T1000 (cell line): ENCODE results near the gene ALG11.
"Not testable (repeated sequence)": the region's sequence is repeated elsewhere in the genome, so short reads cannot be mapped to it uniquely, and the experiment has no call there.

ENCODE experiments used
- DNase-seq: peaks from one replicate; lab custom pipeline; 2025; ENCODE audit warnings: mixed read lengths; lab: John Stamatoyannopoulos, UW

ALG11 gene, protein sequence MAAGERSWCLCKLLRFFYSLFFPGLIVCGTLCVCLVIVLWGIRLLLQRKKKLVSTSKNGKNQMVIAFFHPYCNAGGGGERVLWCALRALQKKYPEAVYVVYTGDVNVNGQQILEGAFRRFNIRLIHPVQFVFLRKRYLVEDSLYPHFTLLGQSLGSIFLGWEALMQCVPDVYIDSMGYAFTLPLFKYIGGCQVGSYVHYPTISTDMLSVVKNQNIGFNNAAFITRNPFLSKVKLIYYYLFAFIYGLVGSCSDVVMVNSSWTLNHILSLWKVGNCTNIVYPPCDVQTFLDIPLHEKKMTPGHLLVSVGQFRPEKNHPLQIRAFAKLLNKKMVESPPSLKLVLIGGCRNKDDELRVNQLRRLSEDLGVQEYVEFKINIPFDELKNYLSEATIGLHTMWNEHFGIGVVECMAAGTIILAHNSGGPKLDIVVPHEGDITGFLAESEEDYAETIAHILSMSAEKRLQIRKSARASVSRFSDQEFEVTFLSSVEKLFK

DNA sequence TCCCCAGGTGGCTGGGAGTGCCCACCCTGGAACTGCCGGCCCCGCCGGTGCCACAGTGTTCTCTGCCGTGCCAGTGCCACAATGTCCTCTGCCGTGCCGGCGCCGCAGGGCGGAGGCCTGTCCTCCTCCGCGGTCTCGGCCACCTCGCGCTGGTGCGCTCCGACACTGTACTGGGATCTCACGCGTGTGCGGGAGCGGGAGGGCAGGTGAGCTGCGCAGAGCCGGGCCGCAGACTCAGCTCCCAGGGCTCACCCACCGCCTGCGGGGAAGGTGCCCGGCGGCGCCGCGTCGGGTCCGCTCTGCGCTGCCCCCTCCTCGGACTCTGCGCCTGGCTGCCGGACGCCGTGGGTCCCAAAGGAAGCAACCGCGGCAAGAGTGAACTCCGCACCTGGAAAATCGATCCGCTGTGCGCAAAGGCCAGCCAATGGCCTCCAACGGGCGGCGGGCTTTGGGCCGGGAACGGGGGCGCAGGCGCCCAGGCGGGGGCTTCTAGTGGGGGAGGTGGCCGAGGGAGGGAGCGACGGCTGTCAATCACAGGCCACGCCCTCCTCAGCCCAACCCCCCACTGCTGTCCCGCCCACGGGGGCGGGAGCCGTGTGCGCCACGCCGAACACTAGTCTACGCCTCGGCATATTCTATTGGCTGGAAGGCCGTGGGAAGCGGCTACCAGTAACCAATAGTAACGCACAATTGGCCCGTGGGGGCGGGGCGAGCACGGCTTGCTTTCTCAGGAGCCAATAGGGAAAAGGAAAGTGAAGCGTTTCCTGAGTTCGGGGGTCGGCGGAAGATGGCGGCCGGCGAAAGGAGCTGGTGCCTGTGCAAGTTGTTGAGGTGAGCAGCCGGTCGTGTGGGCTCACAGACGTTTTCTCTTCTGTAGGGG is at the start of gene ALG11:
ALG11 (plus strand) TSS at position 767 of the 880 bp plus-strand sequence; CDS start at position 788, 21 bp downstream.
- DNase-seq: peak; percentile 85

DNA sequence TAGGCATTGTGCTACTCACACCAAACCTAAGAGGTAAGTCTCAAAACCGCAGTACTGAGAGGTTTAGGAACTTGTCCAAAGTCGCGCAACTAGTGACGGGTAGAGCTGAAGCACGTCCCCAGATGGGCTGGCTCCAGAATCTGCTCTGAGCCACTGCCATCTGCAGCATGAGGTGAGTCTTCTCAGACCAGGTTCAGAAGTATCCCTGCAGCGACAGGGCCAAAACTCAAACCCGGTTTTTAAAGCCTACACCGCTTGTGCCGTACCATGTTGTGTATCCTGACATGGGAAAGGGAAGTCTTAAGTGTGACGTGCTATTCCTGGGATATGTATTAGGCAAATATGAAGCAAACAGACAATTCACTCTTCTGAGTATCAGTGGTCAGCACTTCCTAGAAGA is 46.0 kb upstream of the ALG11 start:
- no peak for DNase-seq

DNA sequence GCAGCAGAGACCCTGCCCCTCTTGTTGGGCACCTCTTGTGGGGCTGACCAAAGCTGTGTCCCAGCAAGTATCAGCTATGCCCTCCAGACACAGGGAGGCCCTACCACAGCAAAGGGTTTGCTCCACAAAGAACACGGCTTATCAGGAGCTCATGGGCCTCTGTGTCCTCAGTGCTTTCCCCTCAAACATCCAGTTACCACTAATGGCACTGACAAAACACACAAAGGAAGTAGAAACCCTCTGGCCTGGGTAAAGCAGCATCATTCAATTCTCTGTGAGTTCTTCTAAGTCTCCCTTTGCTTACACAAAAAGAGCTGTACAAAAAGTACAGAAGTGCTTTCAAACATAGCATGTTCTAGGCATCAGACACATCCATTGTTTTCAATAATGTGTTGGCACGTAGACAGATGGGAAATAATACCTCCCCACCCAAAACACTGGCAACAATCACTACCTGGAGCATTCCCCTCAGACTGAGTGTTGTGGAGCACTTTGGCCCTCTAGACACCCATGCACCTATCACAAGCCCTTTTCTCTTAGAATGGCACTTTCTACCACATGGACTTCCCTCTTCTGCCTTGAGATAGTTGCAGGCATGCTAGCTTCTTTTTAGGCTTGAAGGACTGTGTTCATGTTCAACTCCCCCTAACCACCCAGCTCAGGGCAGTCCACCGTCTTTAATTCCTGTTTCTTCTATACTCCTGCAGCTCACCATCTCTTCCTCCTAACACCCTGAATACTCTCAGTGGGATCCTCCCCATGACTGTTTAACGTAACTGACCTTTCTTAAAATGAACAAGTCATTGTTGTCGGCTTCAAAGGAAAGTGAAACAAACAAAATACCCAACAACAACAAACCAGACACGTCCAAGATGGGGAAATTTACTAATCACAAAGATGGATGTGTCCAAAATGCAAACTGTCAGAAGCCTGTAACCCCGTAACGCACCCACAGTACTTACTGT is 44.4 kb upstream of the ALG11 start:
- DNase-seq: no peak

DNA sequence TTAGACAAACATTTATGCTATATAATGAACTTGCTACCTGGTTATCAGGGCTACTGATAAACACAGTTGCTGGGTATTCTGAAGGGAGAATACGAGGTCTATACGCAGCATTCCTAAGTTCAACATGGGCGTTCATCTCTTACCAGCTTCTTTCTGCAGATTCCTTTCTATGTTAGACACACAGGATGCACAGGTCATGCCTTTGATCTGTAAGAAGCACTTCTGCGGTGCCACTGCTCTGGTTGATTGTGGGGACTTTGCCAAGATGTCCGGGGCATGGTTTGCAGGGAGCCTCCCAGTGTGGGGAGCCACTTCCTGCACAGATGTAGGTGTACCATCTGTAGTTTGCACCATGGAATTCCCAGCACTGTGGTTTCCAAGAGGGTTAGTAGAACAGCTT is 41.8 kb upstream of the ALG11 start:
- no peak for DNase-seq

DNA sequence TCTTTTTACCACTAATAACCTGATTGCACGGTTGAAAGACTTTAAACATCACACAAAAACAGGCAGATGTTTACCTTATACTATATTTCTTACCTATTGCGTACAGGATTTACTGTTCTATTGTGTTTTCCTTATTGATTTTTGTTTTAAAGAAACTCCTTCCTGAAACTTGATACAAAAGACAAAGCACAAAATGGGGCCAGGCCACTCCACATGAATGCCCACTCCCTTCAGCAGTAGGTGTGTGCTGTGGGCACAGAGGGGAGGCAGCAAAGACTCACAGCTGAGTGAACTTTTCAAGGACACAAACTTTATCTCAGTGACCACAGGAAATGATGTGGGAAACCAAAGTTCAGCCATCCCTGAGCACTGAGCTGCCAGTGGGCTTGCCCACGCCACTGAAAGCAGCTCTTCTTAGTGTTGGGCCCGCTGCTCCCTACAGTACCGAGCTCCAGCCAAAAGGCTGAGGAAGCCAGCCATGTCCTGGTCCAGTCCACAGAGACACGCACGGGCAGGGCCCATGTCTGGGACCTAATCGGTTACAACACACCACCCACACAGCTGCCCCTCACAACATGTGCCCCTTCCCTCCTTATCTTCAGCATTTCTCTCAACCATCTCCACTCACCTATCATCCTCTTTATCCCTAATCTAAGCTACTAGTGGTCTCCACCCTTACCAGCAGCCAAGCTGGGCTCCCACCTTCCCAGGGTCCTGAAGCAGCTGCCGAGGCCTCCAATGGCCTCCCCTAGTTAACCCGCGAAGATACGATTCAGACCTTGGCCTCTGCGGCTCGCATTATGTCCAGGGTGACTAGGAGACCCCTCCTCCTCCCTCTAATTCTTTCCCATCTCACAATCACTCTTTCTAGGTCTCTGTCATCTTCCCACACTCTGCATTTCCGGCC is 40.4 kb upstream of the ALG11 start:
- DNase-seq: no peak

DNA sequence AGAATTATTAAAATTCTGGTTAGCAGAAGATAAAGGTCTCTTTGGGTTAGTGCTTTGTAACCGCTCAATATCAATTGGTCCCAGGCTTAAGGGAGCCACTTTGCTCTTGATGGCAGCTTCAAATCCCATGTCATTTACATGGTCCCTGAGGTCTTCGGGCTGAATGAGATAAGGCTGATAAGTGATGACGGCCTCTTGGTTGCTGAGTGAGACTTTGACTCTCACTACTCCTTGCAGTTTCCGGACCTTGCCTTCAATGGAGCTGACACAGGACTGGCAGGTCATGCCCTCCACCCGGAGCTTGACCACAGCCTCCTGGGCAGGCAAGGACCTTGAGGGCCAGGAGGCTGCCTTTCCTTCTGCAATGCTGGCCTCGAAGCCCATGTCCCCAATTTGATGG is 37.7 kb upstream of the ALG11 start:
- DNase-seq: no peak

DNA sequence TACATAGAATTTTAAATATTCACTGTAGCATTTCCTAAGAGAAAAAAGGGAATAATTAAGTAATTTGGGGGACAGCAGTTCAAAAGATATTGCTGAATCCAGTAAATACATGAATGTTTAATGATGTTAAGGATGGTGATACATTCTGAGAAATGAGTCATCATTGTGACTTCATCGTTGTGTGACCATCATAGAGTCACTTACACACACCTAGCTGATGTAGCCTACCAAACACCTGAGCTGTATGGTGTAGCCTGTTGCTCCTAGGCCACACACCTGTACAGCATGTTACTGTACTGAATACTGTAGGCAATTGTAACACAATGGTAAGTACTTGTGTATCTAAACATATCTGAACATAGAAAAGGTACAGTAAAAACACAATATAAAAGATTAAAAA is 35.8 kb upstream of the ALG11 start:
- DNase-seq: no peak

DNA sequence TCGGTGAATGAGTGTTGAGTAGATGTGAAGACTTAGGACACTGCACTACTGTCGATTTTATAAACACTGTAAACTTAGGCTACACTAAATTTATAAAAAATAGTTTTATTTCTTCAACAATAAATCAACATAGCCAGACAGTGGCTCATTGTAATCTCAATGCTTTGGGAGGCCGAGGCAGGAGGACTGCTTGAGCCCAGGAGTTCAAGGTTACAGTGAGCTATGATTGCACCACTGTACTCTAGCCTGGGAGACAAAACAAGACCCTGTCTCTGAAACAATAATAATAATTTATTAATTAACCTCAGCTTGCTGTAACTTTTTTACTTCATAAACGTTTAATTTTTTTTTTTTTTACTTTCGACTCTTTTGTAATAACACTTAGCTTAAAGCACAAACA is 35.3 kb upstream of the ALG11 start:
- DNase-seq: no peak

DNA sequence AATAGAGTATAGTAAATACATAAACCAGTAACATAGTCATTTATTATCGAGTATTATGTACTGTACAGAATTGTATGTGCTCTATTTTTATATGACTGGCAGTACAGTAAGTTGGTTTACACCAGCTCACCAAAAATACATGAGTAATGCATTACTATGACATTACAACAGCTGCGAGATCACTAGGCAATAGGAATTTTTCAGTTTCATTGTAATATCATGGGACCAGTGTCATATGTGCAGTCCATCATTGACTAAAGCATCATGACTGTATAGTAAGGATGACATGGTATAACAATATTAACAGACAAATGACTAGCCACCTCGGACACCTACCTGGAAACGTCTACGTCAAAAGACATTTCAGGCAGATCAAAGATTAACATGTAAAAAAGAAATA is 34.6 kb upstream of the ALG11 start:
- no peak for DNase-seq

DNA sequence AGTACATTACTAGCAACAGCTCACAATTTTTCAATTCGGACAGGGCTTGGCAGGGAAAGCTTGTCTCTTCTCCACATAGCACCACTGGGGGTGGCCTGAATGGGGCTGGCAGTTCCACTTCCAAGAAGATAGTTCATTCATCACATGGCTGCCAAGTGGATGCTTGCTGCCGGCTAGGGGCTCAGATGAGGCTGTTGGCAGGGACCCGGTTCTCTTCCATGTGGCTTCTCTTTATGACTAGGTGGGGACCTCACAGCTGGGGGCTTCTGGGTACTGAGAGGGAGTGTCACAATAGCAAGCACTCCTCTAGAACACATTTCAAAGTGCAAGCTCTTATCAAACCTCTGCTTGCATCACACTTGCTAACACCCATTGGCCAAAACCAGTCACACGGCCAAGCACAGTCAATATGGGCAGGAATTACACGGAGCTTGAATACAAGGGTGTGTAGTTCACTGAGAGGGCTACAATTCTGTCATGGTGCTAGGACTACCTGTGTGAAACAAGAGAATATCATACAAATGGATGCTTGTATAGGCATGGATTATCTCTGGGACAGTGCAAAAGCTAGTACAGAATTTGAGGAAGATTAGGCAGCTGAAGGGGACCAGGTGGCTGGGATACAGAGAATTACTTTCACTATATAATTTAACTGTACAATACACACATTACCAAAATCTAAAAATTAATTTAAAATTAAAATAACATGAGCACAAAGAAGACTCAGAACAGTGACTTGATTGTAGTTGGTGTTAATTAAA is 33.2 kb upstream of the ALG11 start:
- no peak for DNase-seq

DNA sequence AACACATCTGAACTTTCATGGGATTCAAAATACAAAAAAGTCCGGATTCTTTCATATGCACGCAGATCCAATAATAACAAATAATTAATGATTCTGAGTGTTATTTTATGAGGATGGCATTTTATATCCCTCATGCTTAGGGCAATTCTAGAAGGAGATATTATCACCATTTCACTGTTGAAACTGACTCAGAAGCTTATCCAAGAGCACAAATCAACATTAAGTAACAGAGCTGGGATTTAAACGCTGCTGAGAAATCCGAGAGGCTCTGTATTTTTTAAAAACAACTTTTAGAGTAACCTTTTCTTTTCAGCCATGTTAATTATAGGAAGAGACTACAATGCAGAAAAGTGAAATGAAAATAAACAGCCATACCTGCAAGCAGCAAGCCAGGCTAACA is 31.3 kb upstream of the ALG11 start:
- no peak for DNase-seq

DNA sequence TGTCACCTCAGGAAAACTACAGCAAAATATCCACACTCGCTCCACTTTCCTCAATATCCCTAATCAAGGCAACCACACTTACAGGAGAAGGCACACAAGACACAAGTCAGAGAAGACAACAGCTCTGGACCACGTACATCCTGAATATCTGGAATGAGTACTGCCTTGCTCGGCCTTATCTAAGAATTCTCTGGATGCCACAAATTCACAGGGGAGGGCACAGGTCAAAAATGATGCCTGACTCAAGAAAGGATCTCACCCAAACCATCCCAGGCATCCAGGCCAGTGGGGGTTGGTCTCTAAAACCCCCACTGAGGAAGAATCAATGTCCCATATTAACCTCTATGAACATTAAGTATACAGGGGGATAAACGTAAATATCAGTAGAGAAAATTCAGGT is 30.8 kb upstream of the ALG11 start:
- no peak for DNase-seq

DNA sequence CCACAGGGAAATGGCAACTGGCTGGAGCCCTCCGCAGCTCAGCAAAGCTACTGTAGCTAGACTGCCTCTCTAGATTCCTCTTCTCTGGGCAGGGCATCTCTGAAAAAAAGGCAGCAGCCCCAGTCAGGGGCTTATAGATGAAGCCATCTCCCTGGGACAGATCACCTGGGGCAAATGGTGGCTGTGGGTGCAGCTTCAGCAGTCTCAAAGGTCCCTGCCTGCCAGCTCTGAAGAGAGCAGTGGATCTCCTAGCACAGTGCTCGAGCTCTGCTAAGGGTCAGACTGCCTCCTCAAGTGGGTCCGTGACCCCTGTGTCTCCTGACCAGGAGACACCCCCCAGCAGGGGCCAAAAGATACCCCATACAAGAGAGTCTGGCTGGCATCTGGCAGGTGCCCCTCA is 28.9 kb upstream of the ALG11 start:
- DNase-seq: not testable (repeated sequence)

DNA sequence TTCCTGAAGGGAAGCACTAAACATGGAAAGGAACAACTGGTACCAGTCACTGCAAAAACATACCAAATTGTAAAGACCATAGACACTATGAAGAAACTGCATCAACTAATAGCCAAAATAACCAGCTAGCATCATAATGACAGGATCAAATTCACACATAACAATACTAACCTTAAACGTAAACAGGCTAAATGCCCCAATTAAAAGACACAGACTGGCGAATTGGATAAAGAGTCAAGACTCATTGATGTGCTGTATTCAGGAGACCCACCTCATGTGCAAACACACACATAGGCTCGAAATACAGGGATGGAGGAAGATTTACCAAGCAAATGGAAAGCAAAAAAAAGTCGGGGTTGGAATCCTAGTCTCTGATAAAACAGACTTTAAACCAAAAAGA is 27.3 kb upstream of the ALG11 start:
- not testable (repeated sequence) for DNase-seq

DNA sequence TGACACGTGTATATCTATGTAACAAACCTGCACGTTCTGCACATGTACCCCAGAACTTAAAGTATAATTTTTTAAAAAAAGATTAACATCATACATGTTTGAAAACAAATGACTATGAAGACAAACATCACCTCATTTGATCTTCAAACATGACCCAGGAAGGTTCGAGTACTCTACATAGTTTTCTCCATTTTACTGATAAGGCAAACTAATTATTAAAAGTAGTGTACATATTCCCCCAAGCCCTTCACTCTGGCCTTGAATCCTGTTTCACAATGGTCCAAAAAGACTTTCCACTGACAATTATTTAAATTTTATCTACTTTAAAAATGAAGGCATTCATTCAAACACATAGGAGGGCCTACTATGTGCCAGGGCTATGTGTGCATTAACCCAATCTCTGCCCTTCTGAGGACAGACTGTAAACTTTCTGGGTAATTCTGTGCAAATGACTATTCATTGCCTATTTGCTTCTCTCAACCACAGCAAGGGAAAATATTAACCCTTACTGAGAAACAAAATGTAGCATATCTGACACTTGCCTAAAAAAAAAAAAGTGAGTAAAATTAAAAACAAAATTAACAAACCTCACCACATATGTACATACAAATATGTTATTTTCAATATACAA is 23.1 kb upstream of the ALG11 start:
- no peak for DNase-seq

DNA sequence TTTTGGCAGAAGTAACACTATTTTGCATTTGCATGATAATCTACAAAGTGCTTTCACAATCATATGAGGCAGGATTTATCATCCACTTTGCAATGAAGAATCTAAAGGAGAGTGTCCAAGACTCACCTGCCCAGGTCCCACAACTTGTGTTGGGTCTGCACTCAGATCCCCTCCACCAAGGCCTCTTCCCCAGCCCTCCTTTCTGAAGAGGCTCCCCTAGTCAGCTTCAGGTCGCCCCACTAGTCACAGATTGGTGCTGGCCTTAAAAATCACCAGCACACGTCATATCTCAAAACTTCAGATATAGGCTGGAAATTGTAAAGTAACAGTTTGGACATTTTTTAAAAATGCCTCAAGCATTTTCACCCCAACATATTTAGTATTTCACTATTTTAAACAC is 18.5 kb upstream of the ALG11 start:
- DNase-seq: no peak

DNA sequence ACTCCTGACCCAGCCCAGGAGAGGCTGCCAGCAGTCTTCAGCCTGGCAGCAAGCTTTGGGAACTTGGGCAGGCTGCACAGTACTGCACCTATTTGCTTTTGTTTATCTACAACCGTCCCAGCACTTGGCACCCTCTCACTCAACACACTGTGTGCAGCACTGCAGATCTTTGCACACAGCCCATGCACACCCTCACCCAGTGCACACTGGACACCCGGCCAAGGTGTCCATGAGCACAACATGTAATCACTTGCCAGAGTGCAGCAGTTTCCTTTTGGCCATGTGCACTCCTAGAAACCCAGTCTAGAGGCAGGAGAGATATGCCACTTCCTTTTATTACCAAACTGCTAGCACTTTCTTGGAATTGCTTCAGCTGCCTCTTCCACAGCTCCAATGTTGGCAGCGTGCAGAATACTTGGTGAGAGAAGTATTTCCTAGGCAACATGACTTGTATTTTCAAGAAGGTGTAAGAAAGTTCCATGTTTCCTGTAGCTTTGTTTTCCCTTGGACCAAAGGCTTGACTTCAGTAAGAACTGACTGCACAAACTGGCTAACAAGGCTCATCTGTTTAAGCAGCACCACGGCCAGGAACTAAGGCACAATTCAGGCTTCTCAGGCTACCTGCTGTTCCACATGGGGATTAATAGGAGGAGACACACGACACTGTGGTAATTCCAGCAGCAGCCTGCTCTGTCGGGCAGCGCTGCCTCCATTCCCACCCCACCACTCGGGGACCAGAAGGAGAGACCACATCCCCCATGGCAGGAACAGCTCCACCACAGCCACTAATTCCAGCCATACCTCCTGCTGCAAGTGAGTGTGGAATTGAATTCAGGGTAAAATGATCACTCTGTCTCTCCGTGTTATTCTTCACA is 16.3 kb upstream of the ALG11 start:
- DNase-seq: no peak

DNA sequence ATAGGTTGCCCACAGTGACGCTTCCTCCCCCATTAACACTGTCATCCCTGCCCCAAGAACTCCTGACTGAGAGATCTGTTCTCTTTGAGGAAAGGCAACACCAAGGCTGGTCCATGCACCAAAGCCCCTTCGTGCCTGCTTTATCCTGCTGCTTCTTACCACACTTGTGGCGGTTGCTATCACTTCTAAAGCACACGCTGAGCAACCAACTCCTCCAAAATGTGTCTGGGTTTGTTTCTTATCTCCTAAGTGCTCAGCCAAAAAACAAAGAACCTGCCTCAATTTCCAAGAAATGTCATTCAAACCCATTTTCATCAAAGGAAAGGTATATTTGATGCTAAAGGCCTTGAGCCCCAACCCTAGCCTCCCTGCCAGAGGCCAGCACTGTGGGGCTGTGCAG is 15.6 kb upstream of the ALG11 start:
- DNase-seq: no peak

DNA sequence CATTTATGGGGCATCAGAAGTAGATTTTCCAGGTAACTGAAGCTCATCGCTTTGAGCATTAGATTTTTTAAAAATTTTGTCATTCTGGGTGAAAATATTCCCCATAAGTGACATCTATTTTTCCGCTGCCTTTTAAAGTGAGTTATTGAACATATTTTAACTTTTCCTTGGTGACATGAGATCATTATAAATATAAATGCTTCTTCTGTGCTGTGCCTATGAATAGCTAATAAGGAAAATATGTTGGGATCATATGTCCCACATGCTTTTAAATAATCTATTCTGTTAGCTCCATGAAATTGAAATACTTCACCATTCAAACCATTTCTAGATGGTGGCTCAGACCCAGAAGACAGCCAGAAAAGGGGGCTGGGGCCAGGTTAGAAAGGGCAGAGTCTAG is 15.0 kb upstream of the ALG11 start:
- no peak for DNase-seq
